HuH-7.5 (cell line): Measurements from ENCODE around the gene GPS2.
"Not testable (repeated sequence)": the region's sequence is repeated elsewhere in the genome, so short reads cannot be mapped to it uniquely, and the experiment has no call there.

Experiments used
- DNase-seq: peaks from one replicate; pipeline ENCODE4 v3.0.0; 2011; ENCODE audit warnings: low spot score

The GPS2 gene

DNA sequence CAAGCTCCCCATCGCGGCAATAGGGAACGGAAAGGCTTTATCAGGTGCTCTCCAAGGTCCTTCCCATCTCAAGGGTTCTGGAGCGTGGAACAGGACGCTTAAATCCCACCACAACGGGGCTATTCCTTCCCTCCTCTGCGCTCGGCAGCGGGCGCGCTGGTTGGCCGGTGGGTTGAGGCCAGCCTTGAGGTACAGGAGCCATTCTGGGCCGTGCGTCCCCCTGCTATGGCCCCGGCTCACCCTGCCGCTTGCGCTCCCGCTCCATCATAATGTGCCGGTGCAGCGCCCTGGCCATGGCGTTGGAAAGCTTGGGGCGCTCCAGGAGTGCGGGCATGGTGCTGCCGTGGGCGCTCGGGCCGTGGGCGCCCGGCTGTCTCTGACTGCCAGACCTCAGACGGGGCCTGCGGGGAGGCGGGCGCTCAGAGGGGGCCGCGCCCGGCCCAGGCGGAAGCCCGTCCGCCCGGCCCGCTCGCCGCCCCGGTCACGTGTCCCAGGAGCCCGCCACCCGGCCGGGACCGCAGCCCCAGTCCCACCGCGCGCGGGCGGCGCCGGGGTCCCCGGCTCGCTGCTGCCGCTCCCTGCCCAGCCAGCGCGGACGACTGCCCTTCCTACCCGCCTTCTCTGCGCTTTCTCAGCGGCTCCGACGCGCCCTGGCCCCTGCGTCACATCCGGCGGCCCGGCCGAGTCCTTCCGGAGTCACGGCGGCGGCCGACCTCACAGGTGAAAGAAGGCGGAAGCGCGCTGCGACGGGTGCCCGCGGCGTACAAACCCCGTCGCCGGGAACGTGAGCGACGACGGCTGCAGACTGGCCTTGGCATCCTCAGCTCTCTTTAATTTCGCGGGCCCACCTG, at the start of gene GPS2:
TSS of gene GPS2 (minus strand) at position 642 of the 851 bp plus-strand sequence. CDS start at position 334, 308 bp downstream.
- peak; percentile 90 for DNase-seq

GRCh38 chr17:7363311-7363710, 48.2 kb upstream of the GPS2 start:
- no peak for DNase-seq

- DNase-seq, result no peak
Measured at GRCh38 chr17:7361906-7362305, 46.7 kb upstream of the GPS2 start.

- DNase-seq, result no peak
Measured at GRCh38 chr17:7357381-7357780, 42.2 kb upstream of the GPS2 start.

DNA sequence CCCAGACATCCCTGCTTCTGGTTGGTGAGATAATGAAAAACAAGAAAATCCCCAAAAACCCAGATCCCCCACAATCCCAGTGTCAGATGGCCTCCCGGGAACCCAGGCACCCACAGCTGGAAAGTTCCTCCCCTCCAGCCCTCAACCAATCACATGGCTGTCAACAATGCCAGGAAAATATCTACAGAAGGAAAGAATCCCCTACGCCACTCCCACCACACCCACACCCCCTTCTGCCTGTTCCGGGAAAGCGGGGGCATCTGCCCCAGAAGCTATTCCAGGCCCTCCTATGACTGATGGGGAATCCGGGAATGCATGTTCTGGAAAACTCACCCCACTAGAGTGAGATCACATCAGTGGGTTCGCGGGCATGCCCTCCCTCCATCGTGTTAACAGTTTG, 41.6 kb upstream of the GPS2 start:
- no peak for DNase-seq

DNA sequence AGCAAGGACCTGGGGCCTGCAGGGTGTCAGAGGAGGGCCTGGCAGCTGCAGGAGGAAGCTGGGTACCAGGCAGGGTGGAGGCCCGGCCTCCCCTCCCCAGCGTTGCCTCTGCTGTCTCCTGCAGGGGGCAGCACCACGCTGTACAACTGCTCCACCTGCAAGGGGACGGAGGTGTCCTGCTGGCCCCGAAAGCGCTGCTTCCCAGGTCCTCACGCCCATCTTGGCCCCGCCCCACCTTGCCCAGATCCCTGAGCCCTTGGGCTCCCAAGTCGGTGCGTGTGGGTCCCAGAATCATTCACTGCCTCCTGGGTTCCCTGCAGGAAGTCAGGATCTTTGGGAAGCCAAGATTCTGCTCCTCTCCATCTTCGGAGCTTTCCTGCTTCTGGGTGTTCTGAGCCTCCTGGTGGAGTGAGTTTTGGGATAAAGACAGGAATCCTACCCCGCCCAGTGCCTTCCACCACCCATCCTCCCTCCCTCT, 41.0 kb upstream of the GPS2 start:
- DNase-seq, result peak; percentile 84

GRCh38 chr17:7355573-7355972, 40.4 kb upstream of the GPS2 start:
- no peak for DNase-seq

GRCh38 chr17:7355053-7355452, 39.9 kb upstream of the GPS2 start, which contains the start of gene TMEM95:
TSS of gene TMEM95 (plus strand) at chr17:7355156. CDS start at chr17:7355205, 49 bp downstream.
- DNase-seq, result no peak

- no peak for DNase-seq
Measured at GRCh38 chr17:7354262-7354843, 39.2 kb upstream of the GPS2 start.

DNA sequence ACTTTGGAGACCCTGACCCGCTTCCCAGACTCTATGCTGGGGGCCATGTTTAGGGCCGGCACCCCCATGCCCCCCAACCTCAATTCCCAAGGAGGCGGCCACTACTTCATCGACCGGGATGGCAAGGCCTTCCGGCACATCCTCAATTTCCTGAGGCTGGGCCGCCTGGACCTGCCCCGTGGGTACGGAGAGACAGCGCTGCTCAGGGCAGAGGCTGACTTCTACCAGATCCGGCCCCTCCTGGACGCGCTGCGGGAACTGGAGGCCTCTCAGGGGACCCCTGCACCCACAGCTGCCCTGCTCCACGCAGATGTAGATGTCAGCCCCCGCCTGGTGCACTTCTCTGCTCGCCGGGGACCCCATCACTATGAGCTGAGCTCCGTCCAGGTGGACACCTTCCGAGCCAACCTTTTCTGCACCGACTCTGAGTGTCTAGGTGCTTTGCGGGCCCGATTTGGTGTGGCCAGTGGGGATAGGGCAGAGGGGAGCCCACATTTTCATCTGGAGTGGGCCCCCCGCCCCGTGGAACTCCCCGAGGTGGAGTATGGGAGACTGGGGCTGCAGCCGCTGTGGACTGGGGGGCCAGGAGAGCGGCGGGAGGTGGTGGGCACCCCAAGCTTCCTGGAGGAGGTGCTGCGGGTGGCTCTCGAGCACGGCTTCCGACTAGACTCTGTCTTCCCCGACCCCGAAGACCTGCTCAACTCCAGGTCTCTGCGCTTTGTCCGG, 37.9 kb upstream of the GPS2 start:
- DNase-seq, result no peak

GRCh38 chr17:7352503-7352889, 37.3 kb upstream of the GPS2 start:
- no peak for DNase-seq

- peak; percentile 88 for DNase-seq
Measured at GRCh38 chr17:7351665-7352502, 36.7 kb upstream of the GPS2 start, which contains the start of gene KCTD11. TSS of gene KCTD11 (plus strand) at chr17:7352162.

GRCh38 chr17:7348478-7349242, 33.5 kb upstream of the GPS2 start:
- no peak for DNase-seq

- DNase-seq, result no peak
Measured at GRCh38 chr17:7347630-7348477, 32.7 kb upstream of the GPS2 start.

- DNase-seq, result no peak
Measured at GRCh38 chr17:7346761-7347614, 31.8 kb upstream of the GPS2 start.

- DNase-seq, result no peak
Measured at GRCh38 chr17:7343250-7343649, 28.1 kb upstream of the GPS2 start.

DNA sequence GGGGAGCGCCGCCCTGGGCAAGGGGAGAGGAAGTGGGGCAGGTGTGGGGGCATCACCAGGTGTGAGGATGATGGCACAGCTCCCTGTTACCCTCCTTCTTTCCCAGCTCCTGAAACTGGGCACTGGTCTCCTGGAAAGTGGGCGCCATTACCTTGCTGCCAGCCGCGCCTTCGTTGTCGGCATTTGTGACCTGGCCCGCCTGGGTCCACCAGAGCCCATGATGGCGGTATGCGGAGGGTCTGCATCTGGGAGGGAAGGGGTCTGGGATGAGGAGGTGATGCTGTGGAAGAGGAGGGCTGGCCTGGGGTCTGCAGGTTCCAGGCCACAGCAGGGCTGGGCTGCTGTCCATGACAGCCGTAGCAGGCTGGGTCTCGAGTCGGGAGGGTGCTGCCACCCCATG, 26.7 kb upstream of the GPS2 start:
- DNase-seq, result no peak

DNA sequence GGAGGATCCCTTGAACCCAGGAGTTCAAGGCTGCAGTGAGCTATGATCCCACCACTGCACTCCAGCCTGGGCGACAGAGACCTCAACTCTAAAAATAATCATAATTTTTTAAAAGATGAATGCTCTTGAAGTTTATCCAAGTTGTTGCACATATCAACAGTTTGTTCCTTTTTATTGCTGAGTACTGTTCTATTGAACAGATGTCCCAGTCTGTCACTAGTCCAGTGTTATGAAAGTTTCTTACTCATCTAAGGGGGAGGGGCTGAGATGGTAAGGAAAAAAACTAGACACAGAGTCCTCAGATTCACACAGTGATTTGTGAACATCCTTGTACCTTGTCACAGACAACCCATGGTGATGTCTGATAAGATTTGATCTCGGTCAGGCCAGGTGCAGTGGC, 25.0 kb upstream of the GPS2 start:
- DNase-seq, result no peak

- not testable (repeated sequence) for DNase-seq
Measured at GRCh38 chr17:7337600-7337999, 22.4 kb upstream of the GPS2 start.
